BE2C (cell line): ENCODE results near the gene KCNK5. TPM values are rescaled to one million over a fixed set of nuclear protein-coding genes. Genes with fewer than 3 reads are reported as not detected.

ENCODE experiments used
- DNase-seq: peaks from one replicate; pipeline ENCODE4 v3.0.0-alpha.2; 2020
- H3K27me3 ChIP-seq: fragments of 250-450 bp; sonication (Bioruptor Pico); 2 replicates; pipeline ENCODE4 v1.5.1; 2020; ENCODE audit warnings: mild to moderate bottlenecking
- H3K36me3 ChIP-seq: fragments of 250-450 bp; sonication (Bioruptor Pico); 2 replicates; pipeline ENCODE4 v1.5.1; 2020; ENCODE audit warnings: mild to moderate bottlenecking
- H3K4me1 ChIP-seq: fragments of 250-450 bp; sonication (Bioruptor Pico); 2 replicates; pipeline ENCODE4 v1.5.1; 2020
- H3K4me3 ChIP-seq: 2 replicates; pipeline ENCODE4 v1.5.1; 2011; ENCODE audit warnings: low read depth, low read length
- H3K9me3 ChIP-seq: fragments of 250-450 bp; sonication (Bioruptor Pico); 2 replicates; pipeline ENCODE4 v1.5.1; 2020
- polyA plus RNA-seq: library from polyadenylated mRNA; unstranded; fragments of >200 nt; gene quantifications from one replicate; pipeline ENCODE4 v1.2.1, GENCODE V29; 2012; ENCODE audit warnings: low read depth, missing spikeins; ENCODE audit not compliant: insufficient read length, insufficient read depth
- TF ChIP-seq, protein P1 (sequence below): IDR thresholded peaks from 2 replicates; pipeline ENCODE4 v1.5.1; 2012; ENCODE audit warnings: mild to moderate bottlenecking, low read depth, low read length

The KCNK5 gene, protein sequence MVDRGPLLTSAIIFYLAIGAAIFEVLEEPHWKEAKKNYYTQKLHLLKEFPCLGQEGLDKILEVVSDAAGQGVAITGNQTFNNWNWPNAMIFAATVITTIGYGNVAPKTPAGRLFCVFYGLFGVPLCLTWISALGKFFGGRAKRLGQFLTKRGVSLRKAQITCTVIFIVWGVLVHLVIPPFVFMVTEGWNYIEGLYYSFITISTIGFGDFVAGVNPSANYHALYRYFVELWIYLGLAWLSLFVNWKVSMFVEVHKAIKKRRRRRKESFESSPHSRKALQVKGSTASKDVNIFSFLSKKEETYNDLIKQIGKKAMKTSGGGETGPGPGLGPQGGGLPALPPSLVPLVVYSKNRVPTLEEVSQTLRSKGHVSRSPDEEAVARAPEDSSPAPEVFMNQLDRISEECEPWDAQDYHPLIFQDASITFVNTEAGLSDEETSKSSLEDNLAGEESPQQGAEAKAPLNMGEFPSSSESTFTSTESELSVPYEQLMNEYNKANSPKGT
- not detected for polyA plus RNA-seq

DNA sequence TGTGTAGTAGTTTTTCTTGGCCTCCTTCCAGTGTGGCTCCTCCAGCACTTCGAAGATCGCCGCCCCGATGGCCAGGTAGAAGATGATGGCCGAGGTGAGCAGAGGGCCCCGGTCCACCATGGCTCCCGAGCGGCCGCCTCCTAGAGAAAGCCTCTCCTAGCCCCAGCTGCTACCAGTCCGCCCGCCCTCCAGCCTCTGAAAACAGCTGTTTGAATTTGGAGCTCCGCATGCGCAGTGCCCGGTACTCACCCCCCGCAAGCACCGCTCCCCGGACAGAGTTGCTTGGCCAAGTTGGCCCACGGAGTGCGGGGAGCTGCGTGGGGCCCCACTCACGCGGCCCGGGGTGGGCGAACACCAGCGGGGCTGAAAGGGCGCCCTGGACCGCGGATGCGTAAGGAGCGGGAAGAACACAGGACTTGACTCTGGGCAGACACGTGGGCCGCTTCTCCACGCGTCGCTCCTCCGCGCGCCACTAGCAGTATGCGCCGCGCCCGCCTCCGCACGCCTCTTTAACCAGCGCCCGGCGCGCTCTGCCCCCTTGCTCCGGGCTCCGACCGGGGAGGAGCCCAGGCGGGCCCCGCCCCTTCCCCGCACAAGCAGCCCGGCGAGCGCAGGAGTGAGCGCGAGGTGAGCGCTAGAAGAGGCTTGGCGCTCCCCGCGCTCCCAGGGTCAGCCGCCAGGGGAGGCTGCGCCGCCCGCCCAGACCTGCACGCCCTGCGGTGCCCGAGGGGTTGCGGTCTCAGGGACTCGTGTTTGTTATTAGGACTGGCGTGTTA, at the start of gene KCNK5:
KCNK5 (minus strand) TSS at position 484 of the 776 bp plus-strand sequence; CDS start at position 120, 364 bp downstream.
- peaks cover 16% of the 10 kb centered on the region for H3K27me3 ChIP-seq
- no peaks in the 10 kb centered on the region for H3K9me3 ChIP-seq
- no peaks in the 10 kb centered on the region for H3K4me1 ChIP-seq
- H3K36me3 ChIP-seq, result no peaks in the 10 kb centered on the region
- H3K4me3 ChIP-seq, result peak within 1 kb of the TSS; percentile 46
- TF ChIP-seq, protein P1, sequence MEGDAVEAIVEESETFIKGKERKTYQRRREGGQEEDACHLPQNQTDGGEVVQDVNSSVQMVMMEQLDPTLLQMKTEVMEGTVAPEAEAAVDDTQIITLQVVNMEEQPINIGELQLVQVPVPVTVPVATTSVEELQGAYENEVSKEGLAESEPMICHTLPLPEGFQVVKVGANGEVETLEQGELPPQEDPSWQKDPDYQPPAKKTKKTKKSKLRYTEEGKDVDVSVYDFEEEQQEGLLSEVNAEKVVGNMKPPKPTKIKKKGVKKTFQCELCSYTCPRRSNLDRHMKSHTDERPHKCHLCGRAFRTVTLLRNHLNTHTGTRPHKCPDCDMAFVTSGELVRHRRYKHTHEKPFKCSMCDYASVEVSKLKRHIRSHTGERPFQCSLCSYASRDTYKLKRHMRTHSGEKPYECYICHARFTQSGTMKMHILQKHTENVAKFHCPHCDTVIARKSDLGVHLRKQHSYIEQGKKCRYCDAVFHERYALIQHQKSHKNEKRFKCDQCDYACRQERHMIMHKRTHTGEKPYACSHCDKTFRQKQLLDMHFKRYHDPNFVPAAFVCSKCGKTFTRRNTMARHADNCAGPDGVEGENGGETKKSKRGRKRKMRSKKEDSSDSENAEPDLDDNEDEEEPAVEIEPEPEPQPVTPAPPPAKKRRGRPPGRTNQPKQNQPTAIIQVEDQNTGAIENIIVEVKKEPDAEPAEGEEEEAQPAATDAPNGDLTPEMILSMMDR, result peak; percentile 63
- DNase-seq, result peak; percentile 85

DNA sequence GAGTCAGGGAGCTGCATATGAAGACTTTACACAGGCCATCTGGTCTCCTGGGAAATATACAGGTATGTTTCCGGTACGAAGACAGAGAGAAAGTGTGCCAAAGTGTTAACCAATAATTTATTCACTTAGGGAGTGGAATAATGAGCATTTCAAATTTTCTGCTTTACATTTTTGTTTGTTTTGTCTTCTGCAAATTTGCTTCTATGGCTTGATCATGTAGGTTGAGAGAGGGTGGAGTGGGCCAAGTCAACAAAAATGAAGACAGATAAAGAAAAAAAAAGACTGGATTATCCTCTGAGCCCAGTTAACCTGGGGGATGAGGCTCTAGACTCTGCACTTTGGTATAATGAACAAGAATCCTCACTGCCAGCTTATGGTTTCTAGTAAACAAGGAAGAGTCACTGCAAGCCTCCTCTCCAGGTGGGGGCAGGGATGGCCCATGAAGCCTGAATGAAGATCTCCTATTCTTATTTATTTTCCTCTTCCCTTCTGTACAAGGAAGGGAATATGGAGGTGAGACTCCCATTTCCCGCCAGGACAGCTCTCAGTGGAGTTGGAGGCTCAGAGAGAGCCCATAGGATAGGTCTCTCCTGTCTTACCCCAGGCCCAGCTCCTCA, 47.2 kb upstream of the KCNK5 start:
- no peaks in the 10 kb centered on the region for H3K9me3 ChIP-seq
- H3K36me3 ChIP-seq, result no peaks in the 10 kb centered on the region
- H3K27me3 ChIP-seq, result peaks cover 4% of the 10 kb centered on the region; the same call in 1 of the 2 replicates
- no peaks in the 10 kb centered on the region for H3K4me1 ChIP-seq
- no peak for DNase-seq
- no peak overlapping the region for H3K4me3 ChIP-seq
- TF ChIP-seq, protein P1, result no peak

DNA sequence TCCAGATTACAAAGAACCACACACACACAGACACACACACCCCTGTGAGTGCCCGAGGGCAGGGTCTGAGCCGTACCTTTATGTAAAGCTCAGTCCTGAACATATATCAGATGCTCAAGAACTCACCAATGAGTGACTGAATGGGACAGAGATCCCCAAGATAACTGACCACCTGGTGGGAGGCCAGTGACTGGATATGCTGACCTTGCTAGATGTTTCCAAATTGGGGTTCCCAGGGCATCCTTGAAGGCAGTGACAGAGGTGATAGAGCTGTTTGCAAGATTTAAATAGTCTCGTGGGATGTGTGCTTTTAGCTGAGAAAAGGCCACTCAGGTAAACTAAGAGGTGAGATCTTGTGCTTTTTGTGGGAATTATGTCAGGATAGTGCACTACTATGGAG, 45.6 kb upstream of the KCNK5 start:
- TF ChIP-seq, protein P1, result no peak
- no peak for DNase-seq
- H3K27me3 ChIP-seq, result no peaks in the 10 kb centered on the region; the same call in 1 of the 2 replicates
- no peak overlapping the region for H3K4me3 ChIP-seq
- no peaks in the 10 kb centered on the region for H3K4me1 ChIP-seq
- no peaks in the 10 kb centered on the region for H3K36me3 ChIP-seq
- no peaks in the 10 kb centered on the region for H3K9me3 ChIP-seq

DNA sequence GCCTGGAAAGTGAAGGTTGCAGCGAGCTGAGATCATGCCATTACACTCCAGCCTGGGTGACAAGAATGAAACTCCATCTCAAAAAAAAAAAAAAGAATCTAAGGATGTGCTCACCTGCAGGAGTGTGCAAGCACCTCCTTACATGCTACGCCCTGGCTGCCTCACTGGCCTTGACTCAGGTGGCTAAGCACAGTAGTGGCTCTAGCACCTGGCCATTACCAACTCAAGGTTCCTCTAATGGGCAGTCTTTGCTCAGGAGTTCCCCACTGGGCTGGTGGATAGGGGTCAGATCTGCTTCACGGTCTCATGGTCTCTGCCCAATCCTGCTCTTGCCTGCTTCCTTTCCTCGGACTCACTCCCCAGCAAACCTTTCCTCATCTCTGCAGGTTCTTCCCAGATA, 45.2 kb upstream of the KCNK5 start:
- Histone ChIP-seq H3K4me1 (no peaks in the 10 kb centered on the region), H3K9me3 (no peaks in the 10 kb centered on the region), H3K36me3 (no peaks in the 10 kb centered on the region), H3K27me3 (no peaks in the 10 kb centered on the region; the same call in 1 of the 2 replicates), H3K4me3 (no peak overlapping the region)
- DNase-seq, result no peak
- TF ChIP-seq, protein P1, result no peak

DNA sequence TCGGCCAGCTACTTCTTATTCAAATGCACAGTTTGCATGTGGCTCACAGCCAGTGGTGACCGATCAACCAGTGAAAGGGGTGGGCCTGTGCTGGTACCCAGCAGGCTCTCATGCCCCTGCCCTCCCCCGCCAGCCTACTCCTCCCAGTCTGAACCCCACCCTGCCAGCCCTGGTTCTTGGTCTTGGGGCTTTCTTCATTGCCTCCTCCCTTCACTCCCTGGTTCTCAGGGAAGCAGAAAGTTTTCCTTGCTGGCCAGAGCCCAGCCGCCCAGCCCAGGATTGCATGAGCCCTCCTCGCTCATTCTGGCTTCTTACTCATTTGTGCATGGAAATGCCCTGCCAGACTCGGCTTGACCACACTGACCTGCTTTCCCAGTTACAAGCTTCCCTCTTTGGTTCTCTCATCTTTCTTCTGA, 44.1 kb upstream of the KCNK5 start:
- Histone ChIP-seq H3K27me3 (no peaks in the 10 kb centered on the region), H3K9me3 (no peaks in the 10 kb centered on the region), H3K4me3 (no peak overlapping the region), H3K4me1 (no peaks in the 10 kb centered on the region), H3K36me3 (no peaks in the 10 kb centered on the region)
- no peak for DNase-seq
- TF ChIP-seq, protein P1, result no peak
